NK-92 (cell line): ENCODE measurements around the gene MIA.
"Not testable (repeated sequence)": the region's sequence is repeated elsewhere in the genome, so short reads cannot be mapped to it uniquely, and the experiment has no call there.

Experiments used
- DNase-seq: peaks from one replicate; lab custom pipeline; 2025; ENCODE audit not compliant: unreplicated experiment; lab: John Stamatoyannopoulos, UW

Gene MIA

DNA sequence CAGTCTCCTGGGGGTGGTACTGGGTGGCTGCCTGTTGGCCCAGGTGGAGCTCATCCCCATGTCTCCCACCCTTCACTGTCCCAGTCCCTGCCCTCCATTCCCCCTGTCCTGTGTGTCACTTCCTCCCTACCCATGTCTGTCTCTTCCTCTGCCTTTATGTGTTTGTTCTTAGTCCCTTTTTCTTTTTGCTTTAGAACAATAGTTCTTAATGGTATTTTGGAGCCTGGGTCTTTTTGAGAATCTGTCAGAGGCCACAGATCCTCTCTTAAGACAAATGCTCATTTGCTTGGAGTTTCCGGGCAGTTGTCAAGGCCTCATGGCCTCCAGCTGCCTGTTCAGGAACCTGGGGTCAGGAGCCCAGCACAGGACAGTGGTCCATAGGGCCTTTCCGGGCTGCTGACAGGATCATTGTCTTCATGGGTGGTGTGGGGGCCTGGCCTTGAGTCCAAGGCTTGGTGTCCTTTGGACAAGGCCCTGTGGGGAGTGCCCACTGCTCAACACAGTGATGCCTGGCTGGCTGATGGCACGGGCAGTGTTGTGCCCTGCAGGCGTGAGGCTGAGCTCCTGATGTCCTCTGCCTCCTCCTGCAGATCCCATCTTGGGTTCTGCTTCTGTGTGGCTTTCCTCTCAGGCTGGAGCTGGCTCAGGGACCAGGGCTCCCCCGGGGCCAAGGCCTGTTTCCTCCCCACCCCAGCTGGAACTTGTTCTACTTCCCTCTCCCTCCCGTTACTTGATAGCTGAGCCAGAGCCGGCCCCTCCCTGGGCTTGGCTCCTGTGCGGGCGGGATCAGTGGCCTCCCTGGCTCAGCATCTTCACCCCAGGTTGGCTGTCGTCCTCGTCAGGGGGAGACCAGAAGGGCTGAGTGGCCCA is 27.2 kb downstream of the MIA start:
- DNase-seq = no peak

DNA sequence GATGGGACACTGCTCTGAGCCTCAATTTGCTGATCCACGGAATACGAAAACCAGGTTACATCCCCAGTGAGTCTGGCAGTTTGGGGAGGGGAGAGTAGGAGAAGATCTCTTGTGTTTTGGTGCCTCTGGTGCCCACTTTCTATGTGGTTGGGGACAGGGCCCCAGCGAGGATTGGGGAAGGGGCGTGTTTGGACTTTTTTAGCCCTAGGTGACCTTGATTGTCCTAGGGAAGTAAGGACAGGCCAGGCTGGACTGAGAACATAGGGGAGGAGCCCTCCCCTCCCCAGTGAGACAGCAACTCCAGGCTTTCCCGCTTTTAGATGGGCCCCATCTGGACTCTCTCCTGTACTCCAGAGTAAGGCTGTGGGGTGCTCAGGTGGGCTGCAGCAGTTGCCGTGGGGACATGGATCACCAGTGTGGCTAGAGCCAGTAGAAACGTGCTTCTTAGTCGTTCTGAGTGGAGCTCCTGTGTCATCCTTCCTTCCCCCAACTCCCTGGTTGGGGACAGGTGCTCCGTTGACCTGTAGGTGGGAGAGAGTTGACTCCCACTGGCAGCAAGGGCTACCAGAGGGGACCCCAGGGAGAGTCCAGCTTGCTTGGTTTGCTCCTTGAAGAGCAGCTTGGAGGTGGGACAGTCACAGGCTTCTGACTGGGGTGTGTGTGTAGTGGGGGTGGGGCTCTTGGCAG is 28.0 kb downstream of the MIA start:
- no peak for DNase-seq

DNA sequence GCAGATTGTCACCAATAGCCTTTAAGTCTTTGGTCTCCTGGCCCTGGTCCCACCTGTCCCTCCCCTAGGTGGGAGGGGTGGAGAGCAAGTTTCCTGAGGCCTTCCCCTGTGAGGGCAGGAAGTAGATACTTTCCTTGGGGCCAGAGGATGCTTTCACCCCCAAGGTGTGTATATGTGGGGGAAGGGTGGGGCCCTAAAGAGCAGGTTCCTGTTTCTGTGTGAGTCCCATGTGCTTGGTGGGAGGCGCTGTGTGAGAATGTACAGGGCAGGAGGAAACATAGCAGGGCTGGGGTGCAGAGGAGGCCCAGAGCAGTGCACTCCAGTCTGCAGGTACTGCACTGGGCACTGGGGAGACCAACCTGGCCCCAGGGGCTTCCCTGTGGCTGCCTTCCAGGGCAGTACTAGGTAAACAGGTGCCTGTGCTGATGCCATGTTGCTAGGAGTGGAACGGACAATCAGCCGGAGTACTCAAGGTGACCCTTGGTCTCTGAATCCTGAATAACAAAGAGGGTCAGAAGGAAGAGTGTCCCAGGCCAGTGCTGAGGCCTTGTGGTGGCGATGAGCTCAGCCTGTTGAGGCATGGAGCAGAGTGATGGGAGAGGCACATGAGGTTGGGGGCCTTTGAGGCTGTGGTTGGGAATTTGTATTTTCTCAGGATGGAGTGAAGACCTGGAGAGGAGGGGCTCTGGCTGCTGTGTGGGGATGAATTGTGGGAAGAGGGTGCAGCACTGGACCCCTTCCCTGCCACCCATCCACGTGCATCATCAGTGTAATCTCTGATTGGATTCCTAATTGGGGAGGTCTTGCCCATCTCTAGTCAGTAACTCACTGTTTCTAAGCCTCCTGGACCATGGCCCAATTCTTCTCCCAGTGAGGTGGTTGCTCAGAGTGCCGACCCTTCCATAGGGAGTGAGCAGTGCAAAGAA is 28.8 kb downstream of the MIA start:
- no peak for DNase-seq

DNA sequence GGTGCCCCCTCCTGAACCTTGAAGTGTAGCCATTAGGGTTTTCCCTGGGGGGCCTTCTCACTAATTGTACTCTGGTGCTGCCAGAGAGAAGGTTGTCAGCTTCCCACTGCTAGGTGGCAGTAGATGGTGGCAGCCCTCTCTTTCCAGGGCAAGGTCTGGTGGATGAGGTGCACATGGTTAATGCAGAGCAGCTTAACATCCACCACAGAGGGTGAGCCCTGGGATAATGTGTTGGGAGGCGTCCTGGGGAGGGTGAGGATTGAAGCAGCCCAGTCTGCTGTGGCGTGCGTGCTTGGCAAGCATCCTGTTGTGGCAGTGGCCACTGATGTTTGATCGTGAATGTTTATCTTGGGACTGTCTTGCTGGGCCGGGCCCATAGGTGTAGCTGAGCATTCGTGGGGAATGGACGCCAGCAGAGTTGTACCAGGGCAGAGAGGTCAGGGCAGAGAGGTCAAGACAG is 29.5 kb downstream of the MIA start:
- no peak for DNase-seq

DNA sequence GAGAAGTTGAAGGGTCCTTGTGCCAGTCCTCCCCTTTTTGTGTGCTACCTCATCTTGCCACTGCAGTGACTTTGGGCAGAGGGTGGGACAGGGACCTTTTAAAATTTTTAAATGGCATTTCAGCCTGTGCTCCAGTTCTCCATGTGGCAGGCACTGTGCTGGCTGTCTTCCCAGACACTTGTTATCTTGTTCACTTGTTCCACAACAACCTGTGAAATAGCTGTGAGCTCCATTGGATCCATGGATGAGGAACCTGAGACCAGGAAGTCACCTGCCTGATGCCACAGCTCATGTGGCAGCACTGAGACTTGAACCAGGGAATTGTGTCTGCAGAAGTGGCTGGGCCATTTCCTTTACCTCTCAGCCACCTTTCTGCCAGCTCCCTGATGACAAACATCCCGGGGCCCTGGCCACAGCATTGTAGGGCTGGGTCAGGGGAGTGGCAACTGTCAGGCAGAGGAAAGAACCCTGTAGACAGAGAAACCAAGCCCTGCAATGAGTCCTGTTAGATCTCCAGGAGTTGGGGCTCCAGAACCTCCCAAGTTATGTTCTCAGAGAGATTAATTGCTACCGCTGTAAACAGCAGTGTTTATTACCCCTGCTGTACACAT is 30.0 kb downstream of the MIA start:
- no peak for DNase-seq

DNA sequence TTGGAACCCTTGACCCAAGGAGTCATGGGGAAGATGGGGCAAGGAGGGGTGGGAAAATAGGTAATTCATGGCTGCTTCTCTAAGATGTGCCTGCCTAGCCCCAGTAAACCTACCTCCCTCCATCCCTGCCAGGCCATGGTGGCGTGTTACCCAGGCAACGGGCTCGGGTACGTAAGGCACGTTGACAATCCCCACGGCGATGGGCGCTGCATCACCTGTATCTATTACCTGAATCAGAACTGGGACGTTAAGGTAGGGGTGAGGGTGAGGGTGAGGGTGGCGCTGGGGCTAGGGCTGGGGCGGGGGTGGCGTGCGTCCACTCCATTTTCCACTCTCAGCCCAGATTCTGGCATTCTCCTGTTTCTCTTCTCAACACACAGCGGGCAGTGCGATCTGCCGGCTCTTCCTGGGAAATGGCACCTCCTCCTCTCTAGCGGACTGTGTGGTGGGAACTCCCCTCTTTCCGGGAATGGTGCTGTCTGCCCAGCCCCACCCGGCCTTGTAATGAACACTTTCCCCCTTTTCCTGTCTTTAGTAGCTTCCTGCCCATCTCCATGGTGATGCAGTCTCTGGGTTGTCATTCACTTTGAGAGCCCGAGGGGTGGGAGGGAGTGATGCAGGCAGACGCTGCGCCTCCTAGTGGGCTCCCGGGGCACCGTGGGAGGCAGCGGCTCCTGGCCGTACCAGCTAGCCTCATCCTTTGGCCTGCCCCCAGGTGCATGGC is 31.3 kb downstream of the MIA start:
- DNase-seq = no peak

DNA sequence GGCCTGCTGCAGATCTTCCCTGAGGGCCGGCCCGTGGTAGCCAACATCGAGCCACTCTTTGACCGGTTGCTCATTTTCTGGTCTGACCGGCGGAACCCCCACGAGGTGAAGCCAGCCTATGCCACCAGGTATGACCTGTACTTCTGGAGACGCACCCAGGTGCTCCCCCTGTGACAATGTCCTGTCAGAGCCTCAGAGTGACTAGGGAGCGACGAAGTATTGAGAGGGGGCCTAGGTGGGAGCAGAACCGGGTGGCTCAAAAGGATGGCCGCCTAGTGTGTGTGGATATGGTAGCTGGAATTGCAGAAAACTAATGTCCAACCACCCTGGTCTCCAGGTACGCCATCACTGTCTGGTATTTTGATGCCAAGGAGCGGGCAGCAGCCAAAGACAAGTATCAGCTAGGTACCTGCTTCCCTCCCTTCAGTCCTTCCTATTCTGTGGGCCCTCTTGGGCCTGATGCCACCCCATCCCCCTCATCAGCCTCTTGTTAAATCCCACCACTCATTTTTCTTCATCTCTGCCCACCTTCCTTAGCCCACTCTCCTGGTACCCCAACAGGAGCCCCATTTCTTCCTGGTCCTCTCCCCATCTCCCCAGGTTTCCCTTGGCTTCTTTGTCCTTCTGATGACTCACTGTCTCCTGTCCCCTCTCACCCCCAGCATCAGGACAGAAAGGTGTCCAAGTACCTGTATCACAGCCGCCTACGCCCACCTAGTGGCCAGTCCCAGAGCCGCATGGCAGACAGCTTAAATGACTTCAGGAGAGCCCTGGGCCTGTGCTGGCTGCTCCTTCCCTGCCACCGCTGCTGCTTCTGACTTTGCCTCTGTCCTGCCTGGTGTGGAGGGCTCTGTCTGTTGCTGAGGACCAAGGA is 32.1 kb downstream of the MIA start:
- DNase-seq = no peak

DNA sequence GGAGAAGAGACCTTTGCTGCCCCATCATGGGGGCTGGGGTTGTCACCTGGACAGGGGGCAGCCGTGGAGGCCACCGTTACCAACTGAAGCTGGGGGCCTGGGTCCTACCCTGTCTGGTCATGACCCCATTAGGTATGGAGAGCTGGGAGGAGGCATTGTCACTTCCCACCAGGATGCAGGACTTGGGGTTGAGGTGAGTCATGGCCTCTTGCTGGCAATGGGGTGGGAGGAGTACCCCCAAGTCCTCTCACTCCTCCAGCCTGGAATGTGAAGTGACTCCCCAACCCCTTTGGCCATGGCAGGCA is 32.7 kb downstream of the MIA start:
- DNase-seq = no peak

DNA sequence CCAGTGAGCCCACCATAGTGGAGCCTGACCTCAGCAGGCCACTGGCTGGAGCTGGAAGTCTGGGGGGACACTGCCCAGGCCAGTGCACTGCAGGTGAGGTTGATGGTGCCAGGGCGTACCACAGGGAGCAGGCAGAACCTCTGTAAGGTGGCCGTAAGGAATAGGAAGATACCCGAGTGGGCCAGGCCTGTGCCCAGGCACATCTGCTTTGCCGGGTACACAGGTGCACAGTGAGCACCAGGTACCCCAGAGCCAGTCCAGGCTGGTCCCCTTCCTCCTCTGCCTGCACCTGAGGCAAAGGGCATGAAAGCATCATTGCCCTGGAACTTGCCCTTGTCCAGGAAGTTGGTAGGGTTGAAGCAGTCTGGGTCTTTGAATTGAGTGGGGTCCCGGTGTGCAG is 33.2 kb downstream of the MIA start:
- no peak for DNase-seq

DNA sequence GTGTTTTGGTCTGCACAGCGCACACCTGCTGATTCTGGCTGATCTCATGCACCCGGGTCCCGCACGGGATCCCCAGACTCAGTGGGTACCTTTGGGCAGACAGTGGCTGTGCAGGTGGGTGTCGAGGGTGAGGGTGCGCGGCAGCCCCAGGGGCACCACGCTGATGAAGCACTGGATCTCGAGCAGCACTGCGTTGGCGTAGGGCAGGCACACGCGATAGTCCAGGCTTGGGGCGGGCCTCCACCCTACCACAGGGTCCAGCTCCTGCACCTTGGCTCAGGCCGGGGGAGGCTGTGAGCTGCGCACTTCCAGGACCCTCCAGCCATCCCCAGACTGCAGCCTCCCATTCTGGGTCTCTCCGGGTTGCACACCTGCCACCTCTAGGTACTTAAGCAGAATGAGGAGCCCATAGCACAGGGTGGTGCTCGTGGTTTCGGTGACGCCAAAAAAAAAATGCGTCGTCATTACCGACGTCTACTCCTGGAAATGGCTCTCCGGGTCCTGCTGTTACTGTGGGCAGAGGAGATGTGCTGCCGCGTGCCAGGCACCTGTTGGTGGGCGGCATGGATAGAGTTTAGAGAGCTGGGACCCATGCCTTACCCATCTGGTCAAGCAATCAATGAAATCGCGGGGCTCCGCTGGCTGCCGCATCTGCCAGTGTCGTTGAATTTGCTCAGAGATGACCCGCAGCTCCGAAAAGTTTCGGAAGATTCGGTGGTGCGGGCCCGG is 34.2 kb downstream of the MIA start:
- no peak for DNase-seq

DNA sequence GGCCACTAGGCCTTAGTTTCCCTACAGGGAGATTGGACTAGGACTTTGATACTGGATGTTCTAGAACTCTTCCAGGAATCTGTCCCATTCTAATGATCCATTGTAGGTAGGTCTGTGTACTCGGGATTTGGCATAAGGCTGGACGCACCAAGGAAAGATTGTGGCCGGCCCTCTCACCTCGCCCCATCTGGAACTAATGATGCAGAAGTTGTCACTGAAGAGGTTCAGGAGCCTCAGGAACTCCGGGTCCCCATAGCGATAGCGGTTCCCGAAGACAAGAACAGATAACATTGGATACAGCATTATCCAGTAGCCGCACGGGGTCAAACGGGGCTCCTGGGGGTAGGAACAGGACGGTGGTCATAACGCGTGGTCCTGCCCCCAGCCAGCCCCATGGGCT is 34.8 kb downstream of the MIA start:
- no peak for DNase-seq

DNA sequence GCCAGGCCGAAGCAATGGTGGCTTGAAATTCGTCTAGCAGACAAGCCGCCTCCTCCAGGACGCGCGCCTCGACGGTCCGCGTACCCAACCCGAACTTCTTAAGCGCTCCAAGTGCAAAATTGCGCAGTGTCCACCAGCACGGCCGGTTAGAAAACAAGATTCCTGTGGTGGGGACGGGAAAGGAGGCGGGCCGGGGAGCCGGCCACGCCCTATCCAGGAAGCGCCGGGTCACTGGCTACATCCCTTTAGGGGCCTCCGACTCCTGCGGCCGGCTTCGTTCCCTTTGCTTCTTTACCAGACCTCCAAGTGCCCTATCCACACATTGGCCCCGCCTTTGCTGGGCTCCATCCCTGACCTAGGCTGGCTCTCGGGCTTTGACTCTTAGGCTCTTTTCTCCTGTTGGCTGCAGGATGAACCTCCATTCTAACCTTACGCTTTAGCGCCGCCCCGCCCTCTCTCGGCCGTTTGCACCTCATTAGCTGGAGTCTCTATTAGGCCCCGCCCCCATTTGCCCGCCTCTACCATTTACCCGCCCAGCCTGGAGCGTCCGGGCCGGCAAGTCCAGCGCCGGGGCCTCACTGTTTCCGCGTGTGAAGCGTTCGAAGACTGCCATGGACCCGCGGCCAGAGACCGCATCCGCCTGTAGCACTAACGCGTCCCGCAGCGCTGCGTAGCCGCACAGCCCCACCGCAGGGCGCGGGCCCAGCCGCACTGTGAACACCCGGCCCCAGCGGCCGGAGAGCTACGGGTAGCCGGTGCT is 35.5 kb downstream of the MIA start:
- not testable (repeated sequence) for DNase-seq

DNA sequence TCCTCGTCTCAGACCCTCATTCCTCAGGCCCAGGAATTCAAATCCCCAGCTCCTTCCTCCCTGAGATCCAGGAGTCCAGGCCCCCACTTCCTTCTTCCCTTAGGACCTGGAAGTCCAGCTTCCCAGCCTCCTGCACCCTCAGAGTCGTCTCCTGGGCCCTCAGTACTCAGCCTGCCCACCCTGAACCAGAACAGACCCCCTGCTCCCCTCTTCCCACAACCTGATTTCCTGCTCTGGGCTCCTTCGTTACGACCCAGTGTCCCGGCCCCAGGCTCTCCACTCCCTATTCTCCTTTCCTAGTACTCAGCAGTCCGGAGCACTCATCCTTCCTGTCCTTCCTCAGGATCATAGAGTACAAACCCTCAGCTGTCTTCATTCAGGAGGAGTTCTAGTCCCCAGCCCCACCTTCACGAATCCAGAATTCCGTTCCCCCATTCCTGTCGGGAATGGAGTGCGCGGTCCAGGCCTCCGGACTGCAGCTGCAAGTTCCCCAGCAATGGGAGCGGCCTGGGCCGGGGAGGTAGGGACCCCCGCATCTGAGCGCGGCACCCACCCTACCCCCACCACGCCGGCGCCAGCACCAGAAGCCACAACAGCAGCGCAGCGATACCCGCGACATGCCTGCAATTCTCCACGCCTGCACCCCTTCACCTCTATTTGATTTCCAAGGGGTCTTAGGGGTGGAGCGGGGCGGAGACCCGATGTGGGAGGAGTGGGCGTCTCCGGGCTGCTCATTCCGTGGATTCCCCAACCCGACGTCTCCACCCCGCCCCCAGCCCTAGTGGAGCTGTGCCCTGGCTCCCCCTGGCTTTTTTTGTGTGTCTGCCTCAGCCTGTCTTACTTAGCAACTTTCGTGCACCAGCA is 36.4 kb downstream of the MIA start:
- no peak for DNase-seq

DNA sequence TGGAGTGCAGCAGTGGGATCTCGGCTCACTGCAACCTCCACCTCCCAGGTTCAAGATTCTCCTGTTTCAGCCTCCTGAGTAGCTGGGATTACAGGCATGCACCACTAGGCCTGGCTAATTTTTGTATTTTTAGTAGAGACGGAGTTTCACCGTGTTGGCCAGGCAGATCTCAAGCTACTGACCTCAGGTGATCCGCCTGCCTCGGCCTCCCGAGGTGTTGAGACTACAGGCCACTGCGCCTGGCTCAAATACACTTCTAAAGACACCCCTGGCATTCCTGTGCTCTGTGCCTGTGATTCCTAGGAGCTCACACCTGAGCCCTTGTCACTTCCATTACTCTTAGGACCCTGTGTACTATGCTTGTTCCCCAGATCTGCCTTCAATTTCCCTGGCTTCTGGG is 37.2 kb downstream of the MIA start:
- DNase-seq = not testable (repeated sequence)

DNA sequence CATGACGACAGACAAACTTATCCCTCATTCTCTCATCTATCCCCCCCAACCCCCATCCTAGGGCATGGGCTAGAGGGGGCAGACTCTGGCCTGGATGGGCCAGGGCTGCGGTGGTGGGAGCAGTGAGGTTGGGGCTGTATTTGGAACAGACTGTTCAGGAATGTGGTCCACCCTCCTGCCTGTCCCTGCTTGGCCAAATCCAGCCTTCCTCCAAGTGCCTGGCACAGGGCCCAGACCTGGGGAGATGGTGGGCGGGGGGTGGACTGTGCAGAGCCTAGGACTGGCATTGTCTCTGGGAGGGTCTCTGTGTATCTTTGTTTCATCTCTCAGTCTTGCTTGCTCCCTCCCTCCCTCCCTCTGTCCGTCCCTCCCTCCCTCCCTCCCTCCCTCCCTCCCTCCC is 37.9 kb downstream of the MIA start:
- no peak for DNase-seq

DNA sequence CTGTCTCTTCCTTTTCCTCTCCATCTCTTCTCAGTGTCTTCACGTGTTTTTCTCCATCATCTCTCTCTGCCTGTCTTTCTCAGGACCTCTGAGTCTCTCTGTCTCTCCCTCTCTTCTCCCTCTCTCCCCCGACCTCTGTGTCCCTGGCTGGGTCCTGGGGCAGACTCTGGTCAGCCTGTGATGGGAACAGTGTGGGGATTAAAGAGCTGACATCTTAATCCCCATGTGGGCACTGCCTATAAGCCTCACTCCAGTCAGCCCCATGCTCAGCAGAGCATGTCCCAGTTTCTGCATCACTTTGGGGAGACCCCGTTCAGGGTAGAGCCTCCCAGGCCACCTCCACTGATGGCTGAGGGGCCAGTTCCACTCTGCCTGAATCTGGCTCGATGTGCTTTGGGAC is 39.9 kb downstream of the MIA start:
- DNase-seq = no peak
